ENCODE measurements around the gene TMEM245. TPM values are rescaled to one million over a fixed set of nuclear protein-coding genes. Genes with fewer than 3 reads are reported as not detected.
A peak's percentile ranks its signal among the peaks of the same experiment; 100 is the strongest.

Gene TMEM245
- total RNA-seq, 1 donor from 2014 or later = 57.1 TPM

GRCh38 chr9:109121232-109121796 lies 1.6 kb upstream of the TMEM245 start:
- no peak for DNase-seq (ENCODE audit: low read depth)
- no peak overlapping the region for H3K4me3 ChIP-seq (ENCODE audit: low read depth, low read length)
- no peak for TF ChIP-seq CTCF (conservative IDR thresholded peaks at IDR 0.05; ENCODE audit: low read depth, low read length)

DNA sequence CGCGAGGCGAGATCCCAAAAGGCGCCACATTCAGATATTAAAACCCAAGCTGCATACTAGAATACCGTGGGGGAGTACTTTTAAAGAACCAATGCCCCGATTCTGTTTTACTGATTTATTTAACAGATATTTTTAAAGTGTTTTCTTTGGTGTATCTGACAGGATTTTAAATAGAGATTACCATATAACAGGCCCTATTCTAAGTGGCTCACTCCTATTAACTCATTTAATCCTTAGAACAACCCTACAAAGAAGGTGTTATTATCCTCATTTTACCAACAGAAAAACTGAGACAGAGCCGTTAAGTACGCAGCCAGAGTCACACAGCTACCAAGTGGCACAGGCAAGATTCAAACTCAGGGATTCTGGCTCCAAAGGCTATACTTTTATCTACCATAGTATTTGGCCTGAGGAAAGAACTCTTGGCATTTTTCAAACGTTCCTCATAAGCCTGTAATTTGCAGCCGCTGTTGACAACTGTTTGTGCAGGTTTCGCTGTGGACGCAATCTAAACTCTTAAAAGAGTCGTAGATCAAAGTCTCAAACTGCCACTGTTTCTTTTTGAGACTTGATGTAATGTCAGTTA lies 550 bp upstream of the TMEM245 start:
- peak overlapping the region; percentile 16 for H3K4me3 ChIP-seq (ENCODE audit: low read depth, low read length)
- TF ChIP-seq CTCF (conservative IDR thresholded peaks at IDR 0.05; ENCODE audit: low read depth, low read length) = no peak
- no peak for DNase-seq (ENCODE audit: low read depth)

- H3K4me3 ChIP-seq (ENCODE audit: low read depth, low read length) = peak overlapping the region; percentile 81
- DNase-seq (ENCODE audit: low read depth) = no peak
- no peak for TF ChIP-seq CTCF (conservative IDR thresholded peaks at IDR 0.05; ENCODE audit: low read depth, low read length)
Measured at GRCh38 chr9:109118808-109119438, 824 bp downstream of the TMEM245 start.

GRCh38 chr9:109117856-109118807 lies 1.6 kb downstream of the TMEM245 start:
- H3K4me3 ChIP-seq (ENCODE audit: low read depth, low read length) = peak overlapping the region; percentile 81
- DNase-seq (ENCODE audit: low read depth) = peak; percentile 95
- TF ChIP-seq CTCF (conservative IDR thresholded peaks at IDR 0.05; ENCODE audit: low read depth, low read length) = no peak

GRCh38 chr9:109115931-109116526 lies 3.7 kb downstream of the TMEM245 start:
- DNase-seq (ENCODE audit: low read depth) = no peak
- no peak for TF ChIP-seq CTCF (conservative IDR thresholded peaks at IDR 0.05; ENCODE audit: low read depth, low read length)
- H3K4me3 ChIP-seq (ENCODE audit: low read depth, low read length) = no peak overlapping the region

DNA sequence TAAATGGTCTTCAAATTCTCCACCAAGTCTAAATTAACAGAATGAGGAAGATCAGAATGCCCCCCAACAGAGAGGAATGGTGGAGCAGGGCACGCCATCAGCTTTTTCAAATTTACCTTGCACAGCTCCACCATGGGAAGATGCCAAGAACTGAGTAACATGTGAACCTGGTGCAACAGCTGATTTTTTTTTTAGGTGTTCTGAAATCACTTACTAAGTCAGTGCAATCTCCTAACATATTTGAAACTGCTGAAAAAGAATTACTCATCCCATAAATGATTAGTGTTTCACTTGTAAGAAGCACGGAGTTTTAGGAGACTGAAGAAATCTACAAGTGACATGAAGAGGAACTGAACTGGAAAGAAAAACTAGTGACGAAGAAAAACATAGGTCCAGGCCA lies 5.1 kb downstream of the TMEM245 start:
- peak; percentile 99 for DNase-seq (ENCODE audit: low read depth)
- no peak for TF ChIP-seq CTCF (conservative IDR thresholded peaks at IDR 0.05; ENCODE audit: low read depth, low read length)
- peak overlapping the region; percentile 21 for H3K4me3 ChIP-seq (ENCODE audit: low read depth, low read length)
